ENCODE measurements around the gene TUBGCP3. TPM values are rescaled to one million over a fixed set of nuclear protein-coding genes. Genes with fewer than 3 reads are reported as not detected.
A peak's percentile ranks its signal among the peaks of the same experiment; 100 is the strongest.

Gene TUBGCP3
- total RNA-seq, 1 donor from 2014 or later = 16.3 TPM

- no peak for DNase-seq (ENCODE audit: low spot score)
- H3K27ac Mint-ChIP-seq (ENCODE audit: unreplicated experiment) = peak overlapping the region; percentile 70
Measured at GRCh38 chr13:112574834-112575613, 12.9 kb downstream of the TUBGCP3 start.

GRCh38 chr13:112574416-112574815 is 13.5 kb downstream of the TUBGCP3 start:
- Mint-ChIP-seq H3K4me1 (ENCODE audit: low read depth) (peaks cover 29% of the 10 kb centered on the region), H3K27ac (ENCODE audit: unreplicated experiment) (peak overlapping the region; percentile 20), H3K27me3 (ENCODE audit: low read depth) (no peaks in the 10 kb centered on the region), H3K4me3 (ENCODE audit: unreplicated experiment) (no peak overlapping the region), H3K36me3 (ENCODE audit: low read depth) (peaks cover 8% of the 10 kb centered on the region), H3K9me3 (ENCODE audit: low read depth) (peaks cover 13% of the 10 kb centered on the region)
- TF ChIP-seq CTCF (IDR thresholded peaks at IDR 0.05) = no peak
- DNase-seq (ENCODE audit: low spot score) = no peak

More at GRCh38 chr13:112574834-112575613, 12.9 kb downstream of the TUBGCP3 start:
- Mint-ChIP-seq H3K9me3 (ENCODE audit: low read depth) (peaks cover 13% of the 10 kb centered on the region), H3K36me3 (ENCODE audit: low read depth) (peaks cover 8% of the 10 kb centered on the region), H3K4me3 (ENCODE audit: unreplicated experiment) (no peak overlapping the region), H3K4me1 (ENCODE audit: low read depth) (peaks cover 26% of the 10 kb centered on the region), H3K27me3 (ENCODE audit: low read depth) (no peaks in the 10 kb centered on the region)
- TF ChIP-seq CTCF (IDR thresholded peaks at IDR 0.05) = no peak

GRCh38 chr13:112573710-112574109 is 14.2 kb downstream of the TUBGCP3 start:
- Mint-ChIP-seq H3K4me3 (ENCODE audit: unreplicated experiment) (no peak overlapping the region), H3K27ac (ENCODE audit: unreplicated experiment) (no peak overlapping the region), H3K9me3 (ENCODE audit: low read depth) (peaks cover 12% of the 10 kb centered on the region), H3K36me3 (ENCODE audit: low read depth) (peaks cover 6% of the 10 kb centered on the region), H3K27me3 (ENCODE audit: low read depth) (no peaks in the 10 kb centered on the region), H3K4me1 (ENCODE audit: low read depth) (peaks cover 30% of the 10 kb centered on the region)
- no peak for DNase-seq (ENCODE audit: low spot score)
- TF ChIP-seq CTCF (IDR thresholded peaks at IDR 0.05) = no peak

- no peak overlapping the region for H3K4me3 Mint-ChIP-seq (ENCODE audit: unreplicated experiment)
- no peak for TF ChIP-seq CTCF (IDR thresholded peaks at IDR 0.05)
- H3K9me3 Mint-ChIP-seq (ENCODE audit: low read depth) = peaks cover 9% of the 10 kb centered on the region
- H3K27me3 Mint-ChIP-seq (ENCODE audit: low read depth) = no peaks in the 10 kb centered on the region
- peaks cover 3% of the 10 kb centered on the region for H3K36me3 Mint-ChIP-seq (ENCODE audit: low read depth)
- no peak overlapping the region for H3K27ac Mint-ChIP-seq (ENCODE audit: unreplicated experiment)
- peaks cover 31% of the 10 kb centered on the region for H3K4me1 Mint-ChIP-seq (ENCODE audit: low read depth)
- no peak for DNase-seq (ENCODE audit: low spot score)
Measured at GRCh38 chr13:112572366-112572765, 15.6 kb downstream of the TUBGCP3 start.

- DNase-seq (ENCODE audit: low spot score) = no peak
- no peaks in the 10 kb centered on the region for H3K36me3 Mint-ChIP-seq (ENCODE audit: low read depth)
- H3K27me3 Mint-ChIP-seq (ENCODE audit: low read depth) = no peaks in the 10 kb centered on the region
- H3K4me1 Mint-ChIP-seq (ENCODE audit: low read depth) = peaks cover 26% of the 10 kb centered on the region
- H3K27ac Mint-ChIP-seq (ENCODE audit: unreplicated experiment) = no peak overlapping the region
- H3K9me3 Mint-ChIP-seq (ENCODE audit: low read depth) = no peaks in the 10 kb centered on the region
- H3K4me3 Mint-ChIP-seq (ENCODE audit: unreplicated experiment) = no peak overlapping the region
- no peak for TF ChIP-seq CTCF (IDR thresholded peaks at IDR 0.05)
Measured at GRCh38 chr13:112569821-112570220, 18.1 kb downstream of the TUBGCP3 start.

Data from chondrocyte (in vitro differentiated cells).